Measurements from ENCODE around the gene NOS1AP. TPM values are rescaled to one million over a fixed set of nuclear protein-coding genes. Genes with fewer than 3 reads are reported as not detected.

Gene NOS1AP
- total RNA-seq, 2 experiments from 2014 or later: not detected

GRCh38 chr1:162111572-162111971 is 42.1 kb downstream of the NOS1AP start:
- no peaks in the 10 kb centered on the region for H3K36me3 Mint-ChIP-seq
- peaks cover 1% of the 10 kb centered on the region for H3K4me1 Mint-ChIP-seq
- ATAC-seq (no peak), DNase-seq (no peak)
- CTCF ChIA-PET: no interaction called here
- H3K9me3 Mint-ChIP-seq (ENCODE audit: low read depth): no peaks in the 10 kb centered on the region
- H3K4me3 Mint-ChIP-seq: no peak overlapping the region
- H3K27ac Mint-ChIP-seq: no peak overlapping the region
- peaks cover 28% of the 10 kb centered on the region for H3K27me3 Mint-ChIP-seq

DNA sequence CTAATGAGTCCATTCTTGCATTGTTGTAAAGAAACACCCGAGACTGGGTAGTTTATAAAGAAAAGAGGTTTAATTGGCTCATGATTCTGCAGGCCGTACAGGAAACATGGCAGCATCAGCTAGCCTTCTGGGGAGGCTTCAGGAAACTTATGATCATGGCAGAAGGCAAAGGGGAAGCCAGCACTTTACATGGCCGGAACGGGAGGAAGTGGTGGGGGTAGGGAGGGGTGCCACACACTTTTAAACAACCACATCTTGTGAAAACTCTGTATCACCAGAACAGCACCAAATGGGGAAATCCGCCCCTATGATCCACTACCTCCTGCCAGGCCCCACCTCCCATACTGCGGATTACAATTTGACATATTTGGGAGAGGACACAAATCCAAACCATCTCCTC is 43.9 kb downstream of the NOS1AP start:
- no peak overlapping the region for H3K27ac Mint-ChIP-seq
- DNase-seq (no peak), ATAC-seq (no peak)
- H3K4me1 Mint-ChIP-seq: peaks cover 1% of the 10 kb centered on the region
- CTCF ChIA-PET: no interaction called here
- no peaks in the 10 kb centered on the region for H3K9me3 Mint-ChIP-seq (ENCODE audit: low read depth)
- H3K27me3 Mint-ChIP-seq: peaks cover 28% of the 10 kb centered on the region
- H3K4me3 Mint-ChIP-seq: no peak overlapping the region
- no peaks in the 10 kb centered on the region for H3K36me3 Mint-ChIP-seq

DNA sequence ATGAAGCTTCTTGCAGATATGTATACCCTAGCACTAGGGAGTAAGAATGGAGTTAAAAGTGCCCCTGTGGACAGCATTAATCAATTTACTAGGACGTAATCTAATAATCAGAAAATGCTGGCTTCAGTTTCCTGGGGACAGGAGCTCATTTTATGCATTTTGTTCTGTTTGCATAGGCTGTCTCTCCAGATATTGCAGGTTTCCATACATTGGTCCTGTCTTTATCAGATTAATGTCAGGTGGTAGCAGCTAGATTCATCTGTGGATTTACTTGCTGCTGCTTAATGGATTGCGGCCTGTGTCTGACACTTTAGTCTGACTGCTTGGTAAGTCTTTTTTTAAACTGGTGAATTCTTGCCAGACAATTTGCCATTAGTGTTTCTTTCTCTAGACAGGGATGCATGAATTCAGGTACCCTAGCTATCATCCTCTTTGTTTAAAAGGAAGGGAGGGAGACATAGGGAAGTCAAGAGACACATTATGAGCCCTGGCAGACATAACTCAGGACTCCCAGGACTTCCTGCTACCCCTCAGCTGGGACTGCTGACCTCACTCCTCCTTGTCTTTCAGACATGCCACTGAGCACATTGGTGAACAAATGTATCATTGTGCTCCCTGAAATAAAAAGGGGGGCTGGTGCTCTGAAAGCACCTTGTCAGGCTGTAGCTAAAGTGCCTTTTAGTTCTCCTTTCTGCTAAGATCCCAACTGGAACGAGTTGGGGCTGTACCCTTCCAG is 47.7 kb downstream of the NOS1AP start:
- no peaks in the 10 kb centered on the region for H3K36me3 Mint-ChIP-seq
- peaks cover 21% of the 10 kb centered on the region for H3K27me3 Mint-ChIP-seq
- no peaks in the 10 kb centered on the region for H3K9me3 Mint-ChIP-seq (ENCODE audit: low read depth)
- H3K4me3 Mint-ChIP-seq: no peak overlapping the region
- no peak for DNase-seq
- peaks cover 1% of the 10 kb centered on the region for H3K4me1 Mint-ChIP-seq
- no peak for ATAC-seq
- CTCF ChIA-PET: no interaction called here
- no peak overlapping the region for H3K27ac Mint-ChIP-seq

- CTCF ChIA-PET: no interaction called here
- DNase-seq (no peak), ATAC-seq (no peak)
- no peak overlapping the region for H3K4me3 Mint-ChIP-seq
- H3K27ac Mint-ChIP-seq: no peak overlapping the region
- H3K36me3 Mint-ChIP-seq: no peaks in the 10 kb centered on the region
- H3K9me3 Mint-ChIP-seq (ENCODE audit: low read depth): no peaks in the 10 kb centered on the region
- peaks cover 18% of the 10 kb centered on the region for H3K27me3 Mint-ChIP-seq
- H3K4me1 Mint-ChIP-seq: peaks cover 1% of the 10 kb centered on the region
These were observed 48.6 kb downstream of the NOS1AP start for GRCh38 chr1:162118063-162118462.

GRCh38 chr1:162128693-162129356 is 59.3 kb downstream of the NOS1AP start:
- Mint-ChIP-seq H3K4me1 (no peaks in the 10 kb centered on the region), H3K4me3 (no peak overlapping the region), H3K36me3 (no peaks in the 10 kb centered on the region), H3K27ac (no peak overlapping the region), H3K27me3 (peaks cover 44% of the 10 kb centered on the region), H3K9me3 (ENCODE audit: low read depth) (no peaks in the 10 kb centered on the region)
- DNase-seq (no peak), ATAC-seq (no peak)
- CTCF ChIA-PET: no interaction called here

- no peak overlapping the region for H3K4me3 Mint-ChIP-seq
- H3K27ac Mint-ChIP-seq: no peak overlapping the region
- H3K36me3 Mint-ChIP-seq: no peaks in the 10 kb centered on the region
- ATAC-seq (no peak), DNase-seq (no peak)
- CTCF ChIA-PET: no interaction called here
- H3K27me3 Mint-ChIP-seq: peaks cover 53% of the 10 kb centered on the region
- H3K9me3 Mint-ChIP-seq (ENCODE audit: low read depth): no peaks in the 10 kb centered on the region
- no peaks in the 10 kb centered on the region for H3K4me1 Mint-ChIP-seq
These were observed 60.8 kb downstream of the NOS1AP start for GRCh38 chr1:162130308-162130707.

GRCh38 chr1:162131400-162132321 is 62.2 kb downstream of the NOS1AP start:
- H3K4me1 Mint-ChIP-seq: no peaks in the 10 kb centered on the region
- no peak for ATAC-seq
- no peaks in the 10 kb centered on the region for H3K9me3 Mint-ChIP-seq (ENCODE audit: low read depth)
- H3K27me3 Mint-ChIP-seq: peaks cover 50% of the 10 kb centered on the region
- no peak for DNase-seq
- H3K36me3 Mint-ChIP-seq: no peaks in the 10 kb centered on the region
- H3K4me3 Mint-ChIP-seq: no peak overlapping the region
- CTCF ChIA-PET: interaction anchor here (1.5 kb wide), 1 partner anchor 339 kb away, joined by 3 read pairs; no protein-coding TSS in a partner anchor
- H3K27ac Mint-ChIP-seq: no peak overlapping the region

GRCh38 chr1:162133566-162133965 is 64.1 kb downstream of the NOS1AP start:
- CTCF ChIA-PET: interaction anchor here (1.5 kb wide), 1 partner anchor 341 kb away, joined by 3 read pairs; no protein-coding TSS in a partner anchor
- peaks cover 55% of the 10 kb centered on the region for H3K27me3 Mint-ChIP-seq
- no peak overlapping the region for H3K27ac Mint-ChIP-seq
- no peaks in the 10 kb centered on the region for H3K36me3 Mint-ChIP-seq
- peaks cover 3% of the 10 kb centered on the region for H3K4me1 Mint-ChIP-seq
- no peak for ATAC-seq
- no peaks in the 10 kb centered on the region for H3K9me3 Mint-ChIP-seq (ENCODE audit: low read depth)
- no peak for DNase-seq
- H3K4me3 Mint-ChIP-seq: no peak overlapping the region

DNA sequence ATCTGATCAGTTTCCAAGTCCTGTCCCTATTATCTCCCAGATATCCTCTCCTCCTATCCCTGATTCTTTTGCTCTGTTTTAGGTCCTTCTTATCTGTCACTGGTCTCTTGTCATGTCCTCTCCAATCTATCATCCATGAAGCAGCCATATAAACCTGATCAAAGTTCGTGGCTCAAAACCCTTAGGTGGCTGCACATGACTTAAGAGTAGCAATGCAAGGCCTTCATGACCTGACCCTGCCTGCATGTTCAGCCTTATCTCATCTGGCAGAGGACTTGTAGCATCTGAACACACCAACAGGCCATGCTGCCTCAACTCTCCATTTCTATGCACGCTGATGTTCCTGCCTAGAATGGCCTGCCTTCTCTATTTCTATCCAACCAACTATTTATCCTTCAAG is 65.2 kb downstream of the NOS1AP start:
- Mint-ChIP-seq H3K36me3 (no peaks in the 10 kb centered on the region), H3K4me3 (no peak overlapping the region), H3K27ac (no peak overlapping the region), H3K9me3 (ENCODE audit: low read depth) (no peaks in the 10 kb centered on the region), H3K4me1 (peaks cover 3% of the 10 kb centered on the region), H3K27me3 (peaks cover 51% of the 10 kb centered on the region)
- CTCF ChIA-PET: no interaction called here
- DNase-seq (no peak), ATAC-seq (no peak)

DNA sequence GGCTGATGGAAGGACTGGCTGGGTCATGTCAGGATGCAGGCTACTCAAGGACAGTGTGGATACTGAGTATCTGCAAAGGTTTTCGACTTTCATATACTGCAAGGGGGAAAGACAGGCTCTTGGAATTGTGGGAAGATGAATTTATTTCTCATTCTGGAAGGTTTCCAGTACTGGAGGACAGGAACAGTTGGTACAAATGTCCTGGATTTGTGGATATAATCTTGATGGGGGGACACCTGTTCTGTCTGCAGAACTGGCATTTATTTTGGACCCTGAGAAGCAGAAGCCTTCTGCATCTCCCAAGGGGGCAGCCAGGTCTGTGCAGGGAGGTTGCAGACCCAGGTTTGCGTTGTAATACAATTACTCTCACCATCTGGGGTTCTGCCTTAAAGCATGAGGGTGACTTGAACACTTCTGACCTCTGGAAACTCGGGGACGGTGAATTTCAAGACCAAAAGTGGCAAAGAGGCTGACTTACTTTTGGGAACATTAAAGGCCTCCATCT is 65.8 kb downstream of the NOS1AP start:
- H3K9me3 Mint-ChIP-seq (ENCODE audit: low read depth): no peaks in the 10 kb centered on the region
- ATAC-seq: no peak
- no peaks in the 10 kb centered on the region for H3K36me3 Mint-ChIP-seq
- no peak overlapping the region for H3K4me3 Mint-ChIP-seq
- peaks cover 3% of the 10 kb centered on the region for H3K4me1 Mint-ChIP-seq
- no peak overlapping the region for H3K27ac Mint-ChIP-seq
- CTCF ChIA-PET: no interaction called here
- peaks cover 46% of the 10 kb centered on the region for H3K27me3 Mint-ChIP-seq
- DNase-seq: no peak

DNA sequence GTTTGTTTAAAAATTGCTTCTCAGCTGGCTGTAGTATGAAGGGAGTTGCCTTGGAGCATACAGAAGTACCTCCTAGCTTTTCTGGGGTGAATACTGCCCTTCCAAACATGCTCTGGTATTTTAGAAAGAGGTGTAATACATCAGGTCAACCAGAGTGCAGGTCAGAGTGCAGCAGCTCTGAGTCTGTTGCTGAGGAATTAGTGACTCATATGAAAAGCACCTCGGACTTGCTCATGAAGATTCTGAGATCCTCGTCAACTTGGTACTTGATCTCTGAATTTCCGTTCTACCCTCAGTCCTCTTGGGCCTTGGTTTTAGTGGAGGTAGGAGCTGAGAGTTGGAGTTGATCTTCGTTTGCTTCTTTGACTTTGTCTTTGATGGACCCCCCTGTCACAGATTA is 67.3 kb downstream of the NOS1AP start:
- DNase-seq (no peak), ATAC-seq (no peak)
- Mint-ChIP-seq H3K4me3 (no peak overlapping the region), H3K27me3 (peaks cover 51% of the 10 kb centered on the region), H3K27ac (no peak overlapping the region), H3K4me1 (peaks cover 3% of the 10 kb centered on the region), H3K36me3 (no peaks in the 10 kb centered on the region), H3K9me3 (ENCODE audit: low read depth) (no peaks in the 10 kb centered on the region)
- CTCF ChIA-PET: no interaction called here

GRCh38 chr1:162137179-162137960 is 67.9 kb downstream of the NOS1AP start:
- H3K9me3 Mint-ChIP-seq (ENCODE audit: low read depth): no peaks in the 10 kb centered on the region
- no peak overlapping the region for H3K27ac Mint-ChIP-seq
- DNase-seq (no peak), ATAC-seq (no peak)
- H3K27me3 Mint-ChIP-seq: peaks cover 52% of the 10 kb centered on the region
- no peaks in the 10 kb centered on the region for H3K36me3 Mint-ChIP-seq
- CTCF ChIA-PET: no interaction called here
- peaks cover 3% of the 10 kb centered on the region for H3K4me1 Mint-ChIP-seq
- H3K4me3 Mint-ChIP-seq: no peak overlapping the region

- Mint-ChIP-seq H3K36me3 (no peaks in the 10 kb centered on the region), H3K27me3 (peaks cover 48% of the 10 kb centered on the region), H3K4me1 (peaks cover 3% of the 10 kb centered on the region), H3K27ac (no peak overlapping the region), H3K9me3 (ENCODE audit: low read depth) (no peaks in the 10 kb centered on the region), H3K4me3 (no peak overlapping the region)
- no peak for ATAC-seq
- no peak for DNase-seq
- CTCF ChIA-PET: no interaction called here
These were observed 68.6 kb downstream of the NOS1AP start for GRCh38 chr1:162138112-162138511.

Data from activated CD8-positive, alpha-beta memory T cell treated with anti-CD3 and anti-CD28 coated beads, Interleukin-2, amount 10 ng/mL, durations not matched to agents 7 days and 5 days (primary cell).